ENCODE measurements around the gene CNTNAP2. TPM values are rescaled to one million over a fixed set of nuclear protein-coding genes. Genes with fewer than 3 reads are reported as not detected.

CNTNAP2 gene
- total and polyA plus RNA-seq, 2 donors (not counting 1 experiment from before 2014, with no cell fraction given): not detected

DNA sequence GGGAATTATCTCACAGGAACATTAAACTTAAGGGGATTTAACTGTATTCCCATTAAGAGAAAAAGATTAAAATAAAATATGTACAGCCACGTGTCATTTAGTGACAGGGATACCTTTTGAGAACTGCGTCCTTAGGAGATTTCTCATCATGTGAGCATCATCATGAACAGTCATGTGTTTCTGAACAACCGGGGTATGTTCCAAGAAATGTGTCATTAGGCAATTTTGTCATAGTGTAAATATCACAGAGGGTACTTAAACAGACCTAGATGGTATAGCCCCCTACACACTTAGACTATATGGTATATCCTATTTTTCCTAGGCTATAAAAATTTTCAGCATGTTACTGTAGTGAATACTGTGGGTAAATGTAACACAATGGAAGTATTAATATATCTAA, 840.3 kb downstream of the CNTNAP2 start:
- Histone ChIP-seq H3K79me2 (ENCODE audit: control insufficient read depth, insufficient read depth, low read length) (no peaks in the 10 kb centered on the region), H3K4me1 (ENCODE audit: control insufficient read depth, extremely low read depth, insufficient read depth, low read length) (no peaks in the 10 kb centered on the region), H3K4me3 (replicated peaks in 1 of 4; ENCODE audit: control extremely low read depth in 1 of 4, insufficient read depth in 1 of 4, low read depth in 3 of 4, low read length in 4 of 4) (no peak overlapping the region), H2AFZ (ENCODE audit: low read length) (no peak overlapping the region), H3K4me2 (ENCODE audit: extremely low read depth, insufficient read depth, low read length) (no peak overlapping the region), H3K27me3 (ENCODE audit: control insufficient read depth, insufficient read depth, low read length) (no peaks in the 10 kb centered on the region), H4K20me1 (ENCODE audit: control insufficient read depth, extremely low read depth, insufficient read depth, low read length) (no peaks in the 10 kb centered on the region), H3K36me3 (ENCODE audit: control insufficient read depth, insufficient read depth, low read length) (no peaks in the 10 kb centered on the region), H3K9ac (ENCODE audit: insufficient read depth, low read length) (no peak overlapping the region), H3K9me3 (ENCODE audit: control insufficient read depth, insufficient read depth, low read depth, low read length) (no peaks in the 10 kb centered on the region), H3K27ac (ENCODE audit: insufficient read depth, low read length) (no peak overlapping the region)
- TF ChIP-seq EZH2 (IDR thresholded peaks at IDR 0.05; ENCODE audit: low read length, missing control alignments): no peak
- TF ChIP-seq, protein P1, sequence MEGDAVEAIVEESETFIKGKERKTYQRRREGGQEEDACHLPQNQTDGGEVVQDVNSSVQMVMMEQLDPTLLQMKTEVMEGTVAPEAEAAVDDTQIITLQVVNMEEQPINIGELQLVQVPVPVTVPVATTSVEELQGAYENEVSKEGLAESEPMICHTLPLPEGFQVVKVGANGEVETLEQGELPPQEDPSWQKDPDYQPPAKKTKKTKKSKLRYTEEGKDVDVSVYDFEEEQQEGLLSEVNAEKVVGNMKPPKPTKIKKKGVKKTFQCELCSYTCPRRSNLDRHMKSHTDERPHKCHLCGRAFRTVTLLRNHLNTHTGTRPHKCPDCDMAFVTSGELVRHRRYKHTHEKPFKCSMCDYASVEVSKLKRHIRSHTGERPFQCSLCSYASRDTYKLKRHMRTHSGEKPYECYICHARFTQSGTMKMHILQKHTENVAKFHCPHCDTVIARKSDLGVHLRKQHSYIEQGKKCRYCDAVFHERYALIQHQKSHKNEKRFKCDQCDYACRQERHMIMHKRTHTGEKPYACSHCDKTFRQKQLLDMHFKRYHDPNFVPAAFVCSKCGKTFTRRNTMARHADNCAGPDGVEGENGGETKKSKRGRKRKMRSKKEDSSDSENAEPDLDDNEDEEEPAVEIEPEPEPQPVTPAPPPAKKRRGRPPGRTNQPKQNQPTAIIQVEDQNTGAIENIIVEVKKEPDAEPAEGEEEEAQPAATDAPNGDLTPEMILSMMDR (conservative IDR thresholded peaks at IDR 0.05 in 1 of 2, IDR thresholded peaks at IDR 0.05 in 1 of 2; ENCODE audit: low read depth in 1 of 2, low read length in 2 of 2): no peak
- peak in 1 of 2 donors; percentile 7 for DNase-seq (ENCODE audit: low read depth in 2 of 2)

DNA sequence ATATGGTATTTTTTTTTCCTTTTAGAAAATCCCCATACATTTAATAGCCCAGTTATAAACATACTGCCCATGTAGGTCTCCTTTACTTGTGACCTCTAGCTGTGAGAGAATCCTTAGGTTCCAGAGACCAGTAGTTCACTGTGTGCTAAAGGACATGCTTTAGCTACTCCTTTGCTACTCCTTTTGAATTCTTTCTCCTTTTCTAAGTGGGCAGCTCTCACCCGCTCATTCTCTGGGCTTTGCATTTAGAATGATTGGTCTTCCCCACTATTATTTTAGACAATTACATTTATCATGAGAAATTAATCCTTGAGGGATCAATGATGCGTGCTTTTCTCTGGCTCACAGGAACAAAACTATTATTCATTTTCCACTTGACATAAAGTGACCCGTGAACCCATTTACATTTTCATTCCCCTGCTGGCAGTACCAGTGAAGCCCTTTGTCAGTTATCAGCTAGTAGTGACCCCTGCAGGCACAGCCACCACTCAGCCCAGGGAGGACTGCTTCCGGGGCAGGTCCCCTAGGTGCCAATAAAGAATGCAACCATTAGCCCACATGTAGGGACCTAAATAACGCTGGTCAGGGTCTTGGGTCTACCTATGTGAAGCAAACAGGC, 844.3 kb downstream of the CNTNAP2 start:
- no peaks in the 10 kb centered on the region for H3K27me3 ChIP-seq (ENCODE audit: control insufficient read depth, insufficient read depth, low read length)
- H3K36me3 ChIP-seq (ENCODE audit: control insufficient read depth, insufficient read depth, low read length): no peaks in the 10 kb centered on the region
- no peak for TF ChIP-seq EZH2 (IDR thresholded peaks at IDR 0.05; ENCODE audit: low read length, missing control alignments)
- TF ChIP-seq, protein P1 (conservative IDR thresholded peaks at IDR 0.05 in 1 of 2, IDR thresholded peaks at IDR 0.05 in 1 of 2; ENCODE audit: low read depth in 1 of 2, low read length in 2 of 2): no peak
- peak in 1 of 2 donors; percentile 6 for DNase-seq (ENCODE audit: low read depth in 2 of 2)
- H3K79me2 ChIP-seq (ENCODE audit: control insufficient read depth, insufficient read depth, low read length): no peaks in the 10 kb centered on the region
- no peak overlapping the region for H3K4me3 ChIP-seq (replicated peaks in 1 of 4; ENCODE audit: control extremely low read depth in 1 of 4, insufficient read depth in 1 of 4, low read depth in 3 of 4, low read length in 4 of 4)
- H3K4me1 ChIP-seq (ENCODE audit: control insufficient read depth, extremely low read depth, insufficient read depth, low read length): no peaks in the 10 kb centered on the region
- H3K4me2 ChIP-seq (ENCODE audit: extremely low read depth, insufficient read depth, low read length): no peak overlapping the region
- H3K27ac ChIP-seq (ENCODE audit: insufficient read depth, low read length): no peak overlapping the region
- no peak overlapping the region for H3K9ac ChIP-seq (ENCODE audit: insufficient read depth, low read length)
- no peak overlapping the region for H2AFZ ChIP-seq (ENCODE audit: low read length)
- H4K20me1 ChIP-seq (ENCODE audit: control insufficient read depth, extremely low read depth, insufficient read depth, low read length): no peaks in the 10 kb centered on the region
- no peaks in the 10 kb centered on the region for H3K9me3 ChIP-seq (ENCODE audit: control insufficient read depth, insufficient read depth, low read depth, low read length)

DNA sequence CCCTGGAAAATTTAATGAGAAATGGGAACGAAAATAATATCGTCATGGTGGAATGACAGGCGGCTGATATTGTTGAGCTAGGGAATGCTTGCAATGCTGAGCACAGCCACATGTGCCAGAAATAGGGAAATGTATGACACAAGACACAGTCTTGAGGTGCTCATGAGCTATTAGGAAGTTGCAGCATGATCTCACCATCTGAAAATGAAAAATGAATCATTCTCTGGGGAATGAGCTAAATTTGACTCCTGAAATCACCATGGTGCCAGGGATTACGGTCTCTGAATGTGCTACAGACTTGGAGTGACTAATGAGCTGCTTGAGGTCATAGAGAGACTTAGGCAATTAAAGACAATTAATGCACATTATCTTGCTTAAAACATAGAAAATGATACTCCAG, 845.0 kb downstream of the CNTNAP2 start:
- Histone ChIP-seq H3K4me2 (ENCODE audit: extremely low read depth, insufficient read depth, low read length) (no peak overlapping the region), H3K4me3 (replicated peaks in 1 of 4; ENCODE audit: control extremely low read depth in 1 of 4, insufficient read depth in 1 of 4, low read depth in 3 of 4, low read length in 4 of 4) (no peak overlapping the region), H4K20me1 (ENCODE audit: control insufficient read depth, extremely low read depth, insufficient read depth, low read length) (no peaks in the 10 kb centered on the region), H2AFZ (ENCODE audit: low read length) (no peak overlapping the region), H3K36me3 (ENCODE audit: control insufficient read depth, insufficient read depth, low read length) (no peaks in the 10 kb centered on the region), H3K27me3 (ENCODE audit: control insufficient read depth, insufficient read depth, low read length) (no peaks in the 10 kb centered on the region), H3K79me2 (ENCODE audit: control insufficient read depth, insufficient read depth, low read length) (no peaks in the 10 kb centered on the region), H3K4me1 (ENCODE audit: control insufficient read depth, extremely low read depth, insufficient read depth, low read length) (no peaks in the 10 kb centered on the region), H3K9me3 (ENCODE audit: control insufficient read depth, insufficient read depth, low read depth, low read length) (no peaks in the 10 kb centered on the region), H3K27ac (ENCODE audit: insufficient read depth, low read length) (no peak overlapping the region), H3K9ac (ENCODE audit: insufficient read depth, low read length) (no peak overlapping the region)
- peak; percentile 76 to 93 for DNase-seq (ENCODE audit: low read depth in 2 of 2)
- no peak for TF ChIP-seq EZH2 (IDR thresholded peaks at IDR 0.05; ENCODE audit: low read length, missing control alignments)
- TF ChIP-seq, protein P1 (conservative IDR thresholded peaks at IDR 0.05 in 1 of 2, IDR thresholded peaks at IDR 0.05 in 1 of 2; ENCODE audit: low read depth in 1 of 2, low read length in 2 of 2): no peak

All from fibroblast of lung (primary cell).